GM21619 (cell line): Measurements from ENCODE around the gene CLTA.

ENCODE experiments used
- ATAC-seq: cut with Tn5 transposase; IDR thresholded peaks from one replicate; pipeline ENCODE4 v1.9.1; 2021; ENCODE audit not compliant: unreplicated experiment

The CLTA gene

GRCh38 chr9:36187414-36187813 is 3.3 kb upstream of the CLTA start:
- ATAC-seq: no peak

GRCh38 chr9:36188212-36188611 is 2.5 kb upstream of the CLTA start:
- no peak for ATAC-seq

- no peak for ATAC-seq
These were observed 745 bp upstream of the CLTA start for GRCh38 chr9:36189976-36190375.

GRCh38 chr9:36191290-36191645 is 547 bp downstream of the CLTA start:
- ATAC-seq: peak; percentile 6

GRCh38 chr9:36191686-36192085 is 965 bp downstream of the CLTA start:
- ATAC-seq: no peak

GRCh38 chr9:36192196-36192595 is 1.5 kb downstream of the CLTA start:
- no peak for ATAC-seq

GRCh38 chr9:36193023-36193422 is 2.3 kb downstream of the CLTA start:
- ATAC-seq: no peak

GRCh38 chr9:36194326-36195000 is 3.7 kb downstream of the CLTA start:
- ATAC-seq: no peak

- no peak for ATAC-seq
These were observed 14.3 kb downstream of the CLTA start for GRCh38 chr9:36204906-36205547.

- ATAC-seq: no peak
These were observed 16.3 kb downstream of the CLTA start for GRCh38 chr9:36207016-36207415.

GRCh38 chr9:36207546-36208012 is 16.9 kb downstream of the CLTA start:
- no peak for ATAC-seq

GRCh38 chr9:36208521-36209253 is 18.0 kb downstream of the CLTA start:
- ATAC-seq: no peak

- no peak for ATAC-seq
These were observed 20.0 kb downstream of the CLTA start for GRCh38 chr9:36210722-36211121.

- ATAC-seq: no peak
These were observed 20.8 kb downstream of the CLTA start for GRCh38 chr9:36211510-36211909.

GRCh38 chr9:36213387-36213786 is 22.7 kb downstream of the CLTA start:
- no peak for ATAC-seq

GRCh38 chr9:36213989-36214388 is 23.3 kb downstream of the CLTA start:
- no peak for ATAC-seq

GRCh38 chr9:36214571-36214970 is 23.9 kb downstream of the CLTA start:
- ATAC-seq: no peak

GRCh38 chr9:36217256-36217968 is 26.7 kb downstream of the CLTA start:
- ATAC-seq: no peak

- no peak for ATAC-seq
These were observed 27.3 kb downstream of the CLTA start for GRCh38 chr9:36218011-36218410.

- ATAC-seq: no peak
These were observed 27.7 kb downstream of the CLTA start for GRCh38 chr9:36218411-36218901.

- no peak for ATAC-seq
These were observed 30.9 kb downstream of the CLTA start for GRCh38 chr9:36221667-36222066.
